Cardiac atrium fibroblast (primary cell): Measurements from ENCODE around the gene BAHD1. TPM values are rescaled to one million over a fixed set of nuclear protein-coding genes. Genes with fewer than 3 reads are reported as not detected.

Experiments
- total RNA-seq: library from RNA; depleted of rRNA; stranded (reverse); fragments of >200 nt; gene quantifications from 2 replicates; pipeline ENCODE4 v1.2.3, GENCODE V29; 2015

BAHD1 gene
- 11.2 and 16.2 TPM in 2 replicates for total RNA-seq

GRCh38 chr15:40440743-40441564 is at the start of gene BAHD1:
Gene BAHD1, plus strand, starts transcription at chr15:40440953. Its CDS starts 17,512 bp downstream, at chr15:40458465.

GRCh38 chr15:40405501-40406381 is 35.0 kb upstream of the BAHD1 start, which contains the start of gene IVD:
Gene IVD, plus strand, starts transcription at chr15:40405795. Its CDS starts 33 bp downstream, at chr15:40405828.

GRCh38 chr15:40470423-40471104 is 29.8 kb downstream of the BAHD1 start, which contains the start of gene CHST14:
Gene CHST14, plus strand, starts transcription at chr15:40470984. Its CDS starts 230 bp downstream, at chr15:40471214.

Other genes with a start within 250 kb of the BAHD1 start
- gene PAK6, start 201.9 kb upstream of the BAHD1 start, total RNA-seq, result 0.16 TPM in 1 of 2 replicates, not detected in the other
- not detected in 2 replicates for gene ANKRD63, start 157.9 kb upstream of the BAHD1 start, total RNA-seq
- 1.1 TPM in 2 replicates for gene PLCB2, start 133.0 kb upstream of the BAHD1 start, total RNA-seq
- gene INAFM2, start 117.3 kb upstream of the BAHD1 start, total RNA-seq, result 16.8 and 28.0 TPM in 2 replicates
- gene CCDC9B, start 100.0 kb upstream of the BAHD1 start, total RNA-seq, result 1.1 and 5.2 TPM in 2 replicates
- gene PHGR1, start 89.9 kb upstream of the BAHD1 start, total RNA-seq, result not detected in 2 replicates
- 0.16 and 0.36 TPM in 2 replicates for gene DISP2, start 82.7 kb upstream of the BAHD1 start, total RNA-seq
- gene KNSTRN, start 58.2 kb upstream of the BAHD1 start, total RNA-seq, result 14.3 and 16.5 TPM in 2 replicates
- 25.1 and 33.7 TPM in 2 replicates for gene IVD, start 35.2 kb upstream of the BAHD1 start, total RNA-seq
- gene CHST14, start 30.0 kb downstream of the BAHD1 start, total RNA-seq, result 23.3 and 24.6 TPM in 2 replicates
- 30.3 and 42.8 TPM in 2 replicates for gene CCDC32, start 124.1 kb downstream of the BAHD1 start, total RNA-seq
- 7.0 and 13.2 TPM in 2 replicates for gene RPUSD2, start 128.3 kb downstream of the BAHD1 start, total RNA-seq
- gene KNL1, start 153.3 kb downstream of the BAHD1 start, total RNA-seq, result 5.5 and 8.8 TPM in 2 replicates